Prostate gland (tissue), 2 donors: Measurements from ENCODE around the gene VWF.

ENCODE experiments used
- CTCF ChIP-seq, 4 experiments: fragments of 200-600 bp in 2 of 4; fragments of 450-650 bp in 2 of 4; sonication (generic) in 2 of 4; IDR thresholded peaks; 1 replicate in 3 of 4; 2 replicates in 1 of 4; pipeline ENCODE4 v1.5.1; 2016 to 2019; ENCODE audit warnings: antibody characterized with exemption in 4 of 4, mild to moderate bottlenecking in 2 of 4, moderate library complexity in 2 of 4
- POLR2A ChIP-seq: fragments of 450-650 bp; IDR thresholded peaks from one replicate; pipeline ENCODE4 v1.6.1; 2016; ENCODE audit warnings: antibody characterized with exemption, mild to moderate bottlenecking
- POLR2AphosphoS5 ChIP-seq: sonication (generic); formaldehyde crosslinking; IDR thresholded peaks from one replicate; pipeline ENCODE4 v1.6.1; 2017; ENCODE audit warnings: antibody characterized with exemption

- TF ChIP-seq CTCF (IDR thresholded peaks at IDR 0.05) (no peak), POLR2A (no peak), POLR2AphosphoS5 (no peak)
Measured at GRCh38 chr12:5923043-5923605, 201.3 kb downstream of the VWF start.
